Embryonic facial prominence (tissue), 1 donor: Measurements from ENCODE around the gene ARHGEF12.

Source experiments
- DNase-seq: peaks from one replicate; pipeline ENCODE4 v3.0.0-alpha.2; 2016; ENCODE audit errors: extremely low spot score

The ARHGEF12 gene

GRCh38 chr11:120338107-120338933, 2.1 kb downstream of the ARHGEF12 start:
- DNase-seq: no peak

DNA sequence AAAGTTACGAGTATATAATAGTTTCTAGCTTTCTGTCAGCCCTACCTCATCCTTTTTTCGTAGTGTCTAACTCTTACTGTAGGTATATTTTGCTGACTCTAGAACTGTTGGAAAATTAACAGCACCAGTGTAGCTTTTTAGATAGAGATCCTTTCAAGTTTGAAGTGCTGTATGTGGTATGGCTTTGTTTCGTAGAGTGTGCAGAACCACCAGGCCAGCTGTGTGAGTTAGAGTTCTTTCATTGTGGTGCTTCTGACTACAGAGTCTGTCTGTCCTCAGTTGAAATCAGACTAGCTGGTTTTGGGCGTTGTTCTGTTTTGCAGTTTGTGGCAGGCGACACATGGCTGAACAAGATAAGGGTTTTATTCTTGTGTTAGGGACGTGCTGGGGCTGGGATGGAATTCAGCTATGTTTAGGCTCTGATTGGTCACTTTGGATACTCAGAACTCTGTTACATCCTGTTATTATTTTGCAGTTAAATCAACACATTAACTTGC, 3.2 kb downstream of the ARHGEF12 start:
- no peak for DNase-seq

- no peak for DNase-seq
Measured at GRCh38 chr11:120340529-120340928, 4.3 kb downstream of the ARHGEF12 start.

DNA sequence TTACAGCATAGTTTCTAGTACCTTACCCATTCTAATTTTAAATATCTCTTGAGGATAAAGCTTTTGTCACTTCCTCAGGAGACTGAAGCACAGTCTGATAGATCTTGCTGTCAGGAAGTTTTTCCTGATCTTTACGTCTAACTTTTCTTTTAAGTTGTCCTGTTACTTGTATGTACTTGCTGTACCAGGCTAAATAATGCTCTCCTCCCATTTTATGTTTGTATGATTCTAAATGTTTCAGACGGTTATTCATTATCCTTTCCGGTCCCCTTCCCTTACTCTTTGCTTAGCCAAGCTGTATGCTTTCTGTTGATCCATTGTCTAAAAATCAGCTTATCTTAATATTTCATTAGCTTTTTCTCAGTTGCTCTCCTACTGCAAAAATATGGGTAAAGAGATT, 6.0 kb downstream of the ARHGEF12 start:
- no peak for DNase-seq

- no peak for DNase-seq
Measured at GRCh38 chr11:120342678-120343077, 6.5 kb downstream of the ARHGEF12 start.

DNA sequence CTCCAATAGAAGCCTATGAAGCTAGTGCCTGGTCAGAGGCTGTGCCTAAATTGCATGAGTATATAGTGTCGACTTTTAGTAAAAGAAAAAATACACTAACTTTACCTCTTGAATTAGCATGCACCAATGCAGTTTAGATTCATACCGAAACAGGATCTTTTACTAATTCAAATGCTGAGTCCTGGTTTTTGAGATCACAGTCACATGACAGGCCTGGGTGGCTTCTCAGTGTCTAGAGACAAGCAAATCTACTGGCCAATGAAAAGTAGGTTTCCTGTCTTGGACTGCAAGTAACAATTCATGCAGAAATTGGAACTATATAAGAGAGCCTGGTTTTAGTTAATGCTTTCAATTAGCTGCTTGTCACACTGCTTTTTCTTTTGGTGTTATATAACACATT, 7.2 kb downstream of the ARHGEF12 start:
- DNase-seq: no peak

- no peak for DNase-seq
Measured at GRCh38 chr11:120344302-120345004, 8.2 kb downstream of the ARHGEF12 start.

DNA sequence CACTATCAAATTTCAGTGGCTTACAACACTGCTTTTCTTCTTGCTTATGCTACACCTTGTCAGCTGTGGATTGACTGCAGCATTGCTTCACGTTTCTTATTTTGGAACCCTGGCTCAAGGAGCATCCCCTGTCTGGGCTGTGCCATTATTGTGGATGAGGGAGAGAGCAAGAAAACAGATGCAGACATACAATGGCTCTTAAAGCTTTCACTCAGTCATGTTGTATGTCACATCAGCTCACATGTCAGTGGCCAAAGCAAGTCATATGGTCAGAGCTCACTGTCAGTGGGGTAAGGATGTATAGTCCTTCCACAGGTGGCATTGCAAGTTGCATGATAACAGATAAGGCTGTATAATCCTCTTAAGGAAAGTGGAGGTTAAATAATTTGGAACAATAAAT, 10.0 kb downstream of the ARHGEF12 start:
- no peak for DNase-seq

DNA sequence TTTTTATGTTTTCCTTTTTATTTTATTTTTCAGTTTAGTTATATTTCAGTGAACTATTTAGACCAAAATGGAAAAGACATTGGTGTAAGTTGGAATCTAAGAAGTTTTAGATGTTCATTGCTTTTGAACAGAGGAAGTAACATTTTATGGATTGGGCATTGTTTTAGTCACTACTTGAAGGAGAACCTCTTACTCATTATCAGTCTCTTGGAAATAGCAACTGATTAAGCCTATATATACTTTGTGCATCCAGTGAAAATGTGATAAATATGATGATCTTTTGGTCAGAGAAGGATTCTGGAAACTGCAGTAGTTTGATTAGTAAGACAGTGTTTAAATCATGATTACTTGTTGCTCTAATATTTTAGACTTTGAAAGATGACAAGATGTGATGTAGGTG, 14.4 kb downstream of the ARHGEF12 start:
- no peak for DNase-seq

GRCh38 chr11:120352405-120352804, 16.2 kb downstream of the ARHGEF12 start:
- no peak for DNase-seq

GRCh38 chr11:120354068-120354467, 17.9 kb downstream of the ARHGEF12 start:
- DNase-seq: no peak

DNA sequence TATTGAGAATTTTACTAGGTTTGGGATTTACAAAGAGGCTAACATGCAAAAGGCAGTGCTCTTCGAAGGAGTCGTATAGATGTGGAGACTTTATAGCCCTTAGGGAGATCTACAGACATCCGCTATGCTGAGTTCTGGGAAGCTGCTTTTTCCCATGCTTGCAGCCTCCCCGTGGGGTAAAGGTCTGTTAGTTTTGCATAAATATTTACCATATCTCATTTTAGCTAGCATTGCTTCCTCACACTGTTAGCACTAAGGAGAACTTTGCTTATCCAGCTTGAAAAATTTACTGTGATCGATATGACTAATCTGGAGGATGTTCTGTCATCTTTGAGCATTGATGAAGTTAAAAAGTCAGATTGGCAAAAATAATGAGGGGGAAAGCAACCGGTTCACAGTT, 18.6 kb downstream of the ARHGEF12 start:
- no peak for DNase-seq

- DNase-seq: no peak
Measured at GRCh38 chr11:120357620-120358019, 21.4 kb downstream of the ARHGEF12 start.

GRCh38 chr11:120358729-120359128, 22.5 kb downstream of the ARHGEF12 start:
- no peak for DNase-seq

DNA sequence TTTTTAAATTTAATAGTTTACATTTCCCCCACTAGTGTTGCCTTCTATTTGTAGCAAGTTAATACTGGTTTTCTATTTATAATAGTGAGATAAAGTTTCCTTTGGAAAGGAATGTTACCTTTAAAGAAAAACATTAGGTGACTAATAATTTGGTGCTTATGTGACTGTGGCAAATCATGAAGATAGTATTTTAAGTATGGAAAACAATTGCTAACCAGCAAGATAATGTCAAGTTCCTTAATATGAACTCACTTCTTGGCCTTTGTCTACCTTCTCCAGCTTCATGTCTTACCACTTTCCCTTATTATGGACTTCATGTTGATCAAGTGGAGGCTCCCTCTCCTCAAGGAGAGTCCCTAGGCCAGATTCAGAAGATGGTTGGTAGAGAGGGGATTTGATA, 27.2 kb downstream of the ARHGEF12 start:
- DNase-seq: no peak

DNA sequence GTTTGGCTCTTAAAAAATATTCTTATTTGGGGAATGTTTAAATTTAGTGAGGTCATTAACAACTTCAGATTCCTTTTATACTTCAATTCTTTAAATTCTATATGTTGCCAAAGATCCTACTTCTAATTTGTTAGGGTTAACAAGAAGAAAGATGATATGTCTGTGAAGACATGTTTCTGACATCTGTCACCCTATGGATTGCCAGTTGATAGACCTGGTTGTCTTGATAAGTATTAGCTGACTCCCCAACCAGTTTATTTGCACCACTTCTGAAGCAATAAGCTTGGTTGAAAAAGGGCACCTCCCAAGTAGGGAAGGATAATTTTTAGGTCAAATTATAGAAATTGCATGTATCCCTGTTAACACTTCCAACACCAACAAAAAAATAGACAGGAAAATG, 29.3 kb downstream of the ARHGEF12 start:
- DNase-seq: no peak

- no peak for DNase-seq
Measured at GRCh38 chr11:120372296-120372695, 36.1 kb downstream of the ARHGEF12 start.

DNA sequence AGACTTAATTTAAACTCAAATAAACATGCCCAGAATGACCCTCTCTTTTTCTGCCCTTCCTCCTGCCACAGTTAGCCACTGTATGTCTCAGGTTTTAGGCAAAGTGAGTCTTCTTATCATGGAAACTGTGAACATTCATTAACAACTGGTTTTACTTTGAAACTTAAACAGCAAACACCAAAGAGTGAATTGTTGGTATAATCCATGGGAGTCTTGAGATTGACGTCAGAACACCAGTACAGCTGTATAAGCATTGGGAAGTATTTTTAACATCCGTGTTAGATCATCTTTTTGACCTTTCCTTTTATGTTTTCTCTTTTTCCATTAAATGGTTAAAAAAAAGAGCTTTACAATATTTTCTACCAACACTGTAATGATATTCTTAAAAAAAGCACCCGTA, 38.9 kb downstream of the ARHGEF12 start:
- DNase-seq: no peak

- DNase-seq: no peak
Measured at GRCh38 chr11:120376547-120377182, 40.5 kb downstream of the ARHGEF12 start.

DNA sequence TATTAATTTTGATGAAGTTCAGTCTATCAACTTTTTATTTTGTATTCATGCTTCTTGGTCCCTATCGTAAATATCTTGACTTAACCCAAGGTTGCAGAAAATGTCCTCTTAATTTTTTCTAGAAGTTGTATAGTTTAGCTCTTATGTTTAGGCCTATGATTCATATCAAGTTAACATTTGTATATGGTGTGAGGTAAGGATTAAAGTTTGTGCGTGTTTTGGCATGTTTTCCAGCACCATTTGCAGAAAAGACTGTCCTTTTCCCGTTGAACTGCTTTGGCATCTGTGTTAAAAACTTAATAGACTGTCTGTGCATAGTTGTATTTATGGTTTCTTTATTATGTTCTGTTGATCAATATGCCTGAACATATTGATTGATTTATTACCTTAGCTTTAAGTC, 42.3 kb downstream of the ARHGEF12 start:
- no peak for DNase-seq

DNA sequence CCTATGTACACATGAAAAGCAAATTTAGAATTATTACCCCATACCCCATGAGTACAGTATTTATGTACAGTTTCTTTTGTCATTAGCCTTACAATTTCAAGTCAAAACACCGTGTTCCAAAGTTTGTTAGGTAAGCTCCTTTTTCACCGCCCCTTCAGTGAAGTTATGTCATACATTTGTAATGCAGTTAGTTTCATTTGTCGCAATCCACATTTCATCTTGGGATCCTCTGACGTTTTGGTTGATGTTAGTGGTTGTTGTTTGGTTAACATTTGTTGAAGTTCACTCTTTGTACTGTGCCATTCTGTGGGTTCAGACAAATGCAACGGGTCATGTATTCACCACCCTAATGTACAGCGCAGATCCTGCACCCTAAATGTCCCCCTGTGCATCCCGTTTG, 45.2 kb downstream of the ARHGEF12 start:
- no peak for DNase-seq

DNA sequence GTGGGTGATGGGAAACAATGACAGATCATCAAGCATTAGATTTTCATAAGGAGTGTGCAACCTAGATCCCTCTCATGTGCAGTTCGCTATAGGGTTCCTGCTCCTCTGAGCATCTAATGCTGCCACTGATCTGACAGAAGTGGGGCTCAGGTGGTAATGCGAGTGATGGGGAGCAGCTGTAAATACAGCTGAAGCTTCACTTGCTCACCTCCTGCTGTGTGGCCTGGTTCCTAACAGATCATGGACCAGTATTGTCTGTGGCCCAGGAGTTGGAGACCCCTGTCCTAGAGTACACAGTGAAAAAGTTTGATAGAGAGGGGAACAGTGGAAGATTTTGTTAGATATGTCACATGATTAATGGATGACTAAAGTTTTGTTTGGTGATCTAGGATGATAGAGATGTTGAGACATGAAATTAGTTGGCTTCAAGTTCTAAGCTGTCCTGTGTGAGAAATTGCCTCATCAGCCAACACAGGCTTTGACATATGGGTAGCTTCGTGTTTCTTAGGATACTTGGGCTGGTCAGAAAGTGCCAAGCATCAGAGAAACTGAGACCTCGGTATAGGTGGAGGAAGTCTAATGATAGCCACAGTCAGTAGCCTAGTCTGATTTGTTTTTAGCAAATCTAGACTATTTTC, 47.4 kb downstream of the ARHGEF12 start:
- DNase-seq: no peak
